HFFc6 (cell line): ENCODE measurements around the gene DYNLRB1. TPM values are rescaled to one million over a fixed set of nuclear protein-coding genes. Genes with fewer than 3 reads are reported as not detected.

Experiments used
- DNase-seq: peaks from one replicate; pipeline ENCODE4 v3.0.0-alpha.2; 2018
- H3K27ac Mint-ChIP-seq: 2 replicates; pipeline ENCODE4 v1.8.0; 2020; ENCODE audit warnings: mild to moderate bottlenecking, mixed read lengths
- H3K27me3 Mint-ChIP-seq: 2 replicates; pipeline ENCODE4 v1.8.0; 2021; ENCODE audit warnings: mild to moderate bottlenecking, moderate library complexity, mixed read lengths; ENCODE audit not compliant: insufficient read depth
- H3K36me3 Mint-ChIP-seq: 2 replicates; pipeline ENCODE4 v1.8.0; 2021; ENCODE audit warnings: low read depth, mixed read lengths
- H3K4me1 Mint-ChIP-seq: 2 replicates; pipeline ENCODE4 v1.8.0; 2020; ENCODE audit warnings: low read depth, mixed read lengths
- H3K4me3 Mint-ChIP-seq: 2 replicates; pipeline ENCODE4 v1.8.0; 2020; ENCODE audit warnings: mild to moderate bottlenecking, moderate library complexity, mixed read lengths
- H3K9me3 Mint-ChIP-seq: 2 replicates; pipeline ENCODE4 v1.8.0; 2020; ENCODE audit warnings: mild to moderate bottlenecking, mixed read lengths
- CTCF ChIP-seq: fragments of 200-600 bp; sonication (generic); IDR thresholded peaks from 2 replicates; pipeline ENCODE4 v1.5.0; 2021; ENCODE audit warnings: antibody characterized with exemption, mild to moderate bottlenecking
- total RNA-seq, 6 experiments: library from RNA; stranded (reverse); fragmentation: NEBNext Ultra II Directional; extraction: Animal tissue kit (Norgen Biotek cat#: 25700); gene quantifications; 2 replicates in 1 of 6; 3 replicates in 5 of 6; pipeline ENCODE4 v1.2.3, GENCODE V29; 2021

The DYNLRB1 gene
- total RNA-seq, 6 experiments from 2014 or later, result 194 to 277 (median 223) TPM

GRCh38 chr20:34546751-34547181 is 30.5 kb downstream of the DYNLRB1 start:
- TF ChIP-seq CTCF, result no peak
- Mint-ChIP-seq H3K36me3 (no peaks in the 10 kb centered on the region), H3K4me1 (no peaks in the 10 kb centered on the region), H3K27me3 (no peaks in the 10 kb centered on the region; the same call in none of the 2 replicates), H3K27ac (no peak overlapping the region), H3K4me3 (no peak overlapping the region; the same call in 1 of the 2 replicates), H3K9me3 (no peaks in the 10 kb centered on the region)
- DNase-seq, result no peak

- no peak for DNase-seq
- Mint-ChIP-seq H3K27me3 (no peaks in the 10 kb centered on the region; the same call in none of the 2 replicates), H3K36me3 (no peaks in the 10 kb centered on the region), H3K27ac (no peak overlapping the region), H3K9me3 (no peaks in the 10 kb centered on the region), H3K4me3 (no peak overlapping the region; the same call in 1 of the 2 replicates), H3K4me1 (peaks cover under 1% of the 10 kb centered on the region; the same call in 1 of the 2 replicates)
- no peak for TF ChIP-seq CTCF
Observed at GRCh38 chr20:34547844-34548613, 31.8 kb downstream of the DYNLRB1 start.

GRCh38 chr20:34549291-34549928 is 33.2 kb downstream of the DYNLRB1 start:
- Mint-ChIP-seq H3K9me3 (no peaks in the 10 kb centered on the region), H3K27me3 (no peaks in the 10 kb centered on the region; the same call in none of the 2 replicates), H3K4me3 (no peak overlapping the region), H3K27ac (no peak overlapping the region), H3K4me1 (peaks cover 11% of the 10 kb centered on the region; the same call in 1 of the 2 replicates), H3K36me3 (no peaks in the 10 kb centered on the region)
- TF ChIP-seq CTCF, result no peak
- DNase-seq, result peak; percentile 8

GRCh38 chr20:34549929-34550305 is 33.7 kb downstream of the DYNLRB1 start:
- no peak for TF ChIP-seq CTCF
- H3K36me3 Mint-ChIP-seq, result no peaks in the 10 kb centered on the region
- H3K27ac Mint-ChIP-seq, result no peak overlapping the region
- DNase-seq, result no peak
- no peak overlapping the region for H3K4me3 Mint-ChIP-seq
- H3K27me3 Mint-ChIP-seq, result peaks cover under 1% of the 10 kb centered on the region
- H3K4me1 Mint-ChIP-seq, result peaks cover 11% of the 10 kb centered on the region; the same call in 1 of the 2 replicates
- no peaks in the 10 kb centered on the region for H3K9me3 Mint-ChIP-seq

- no peak overlapping the region for H3K4me3 Mint-ChIP-seq
- H3K9me3 Mint-ChIP-seq, result no peaks in the 10 kb centered on the region
- H3K4me1 Mint-ChIP-seq, result peaks cover 11% of the 10 kb centered on the region; the same call in 1 of the 2 replicates
- peaks cover 1% of the 10 kb centered on the region; the same call in 1 of the 2 replicates for H3K27me3 Mint-ChIP-seq
- no peak for TF ChIP-seq CTCF
- H3K27ac Mint-ChIP-seq, result no peak overlapping the region
- no peaks in the 10 kb centered on the region for H3K36me3 Mint-ChIP-seq
- DNase-seq, result no peak
Observed at GRCh38 chr20:34552569-34552968, 36.3 kb downstream of the DYNLRB1 start.
